Kidney (tissue), 14 donors: ENCODE results near the gene ERCC2. TPM values are rescaled to one million over a fixed set of nuclear protein-coding genes. Genes with fewer than 3 reads are reported as not detected.

Experiments
- DNase-seq, 5 donors: peaks; one replicate each; pipeline ENCODE4 v3.0.0-alpha.2; 2013 to 2020
- FAIRE-seq: peaks from 2 replicates; lab custom pipeline; 2012; peaks lifted over from hg19 to GRCh38; lab: Jason Lieb, UNC
- H3K27ac ChIP-seq, 2 donors: one replicate each; pipeline ENCODE4 v1.7.0; 2013; ENCODE audit warnings: low read depth in 2 of 2, low read length in 2 of 2, inconsistent platforms in 1 of 2
- H3K27me3 ChIP-seq: one replicate; pipeline ENCODE4 v1.7.1; 2013; ENCODE audit warnings: low read length, inconsistent platforms; ENCODE audit not compliant: control insufficient read depth, insufficient read depth
- H3K36me3 ChIP-seq, 3 donors: one replicate each; pipeline versions ENCODE4 v1.7.0 to v1.7.1; 2013; ENCODE audit warnings: low read length in 3 of 3, control low read depth in 1 of 3, inconsistent platforms in 1 of 3; ENCODE audit not compliant: insufficient read depth in 3 of 3, control insufficient read depth in 2 of 3
- H3K4me1 ChIP-seq, 3 donors: one replicate each; pipeline versions ENCODE4 v1.7.0 to v1.7.1; 2013; ENCODE audit warnings: low read length in 3 of 3, inconsistent platforms in 1 of 3, low read depth in 1 of 3; ENCODE audit not compliant: control insufficient read depth in 2 of 3, insufficient read depth in 2 of 3
- H3K4me3 ChIP-seq, 3 donors: one replicate each; pipeline versions ENCODE4 v1.7.0 to v1.8.1; 2013; ENCODE audit warnings: low read length in 3 of 3, control low read depth in 1 of 3, inconsistent platforms in 1 of 3
- H3K9ac ChIP-seq, 3 donors: one replicate each; pipeline versions ENCODE4 v1.7.0 to v1.7.1; 2013; ENCODE audit warnings: low read length in 3 of 3, control low read depth in 1 of 3, inconsistent platforms in 1 of 3
- H3K9me3 ChIP-seq, 3 donors: one replicate each; pipeline versions ENCODE4 v1.7.0 to v1.7.1; 2013; ENCODE audit warnings: low read length in 3 of 3, control low read depth in 1 of 3, inconsistent platforms in 1 of 3; ENCODE audit not compliant: control insufficient read depth in 2 of 3, insufficient read depth in 1 of 3
- CTCF ChIP-seq: IDR thresholded peaks from 3 replicates; pipeline ENCODE4 v1.5.1; 2012; ENCODE audit warnings: mild to moderate bottlenecking, moderate library complexity, borderline replicate concordance; ENCODE audit not compliant: insufficient read depth; ENCODE audit errors: extremely low read depth
- intact Hi-C: fragments of 100-400 bp; cut with DNase I; formaldehyde crosslinking; loops from one replicate; pipeline ENCODE4 v1.11.1; 2022
- polyA plus RNA-seq: library from polyadenylated mRNA; stranded (reverse); fragments of 350-450 nt; fragmentation: Illumina TruSeq; extraction: RNeasy Lipid Tissue Mini Kit (QIAGEN cat#74804); gene quantifications from one replicate; pipeline ENCODE4 v1.2.3, GENCODE V29; 2014; ENCODE audit warnings: low read depth, low replicate concordance; ENCODE audit not compliant: insufficient read depth
- total RNA-seq: library from RNA; stranded (reverse); fragmentation: NEBNext Ultra II Directional; extraction: Animal tissue kit (Norgen Biotek cat#: 25700); gene quantifications from one replicate; pipeline ENCODE4 v1.2.1, GENCODE V29; 2021
- donor health status: control.
- donor health status: control.
- donor health status: control.
- donor health status: control.
- donor health status: control.
- donor health status: DM: yes; HTN: yes; CAD: no.
- donor health status: Normal renal cell carcinoma (clear cell type).

ERCC2 gene
- total and polyA plus RNA-seq, 2 donors from 2014 or later = 16.7 to 19.0 TPM

GRCh38 chr19:45385392-45386221, 15.2 kb upstream of the ERCC2 start:
- TF ChIP-seq CTCF = no peak
- Histone ChIP-seq H3K4me1 (peaks cover 0 to 3% (median 0%) of the 10 kb centered on the region in 3 donors), H3K9me3 (no peaks in the 10 kb centered on the region), H3K4me3 (no peak overlapping the region), H3K27ac (no peak overlapping the region), H3K36me3 (no peaks in the 10 kb centered on the region), H3K9ac (no peak overlapping the region), H3K27me3 (peaks cover 15% of the 10 kb centered on the region)
- no peak for FAIRE-seq
- no peak for DNase-seq
- intact Hi-C loops = no loop called here

GRCh38 chr19:45382426-45382825, 12.1 kb upstream of the ERCC2 start:
- FAIRE-seq (no peak), DNase-seq (no peak)
- Histone ChIP-seq H3K4me1 (peaks cover 0 to 3% (median 0%) of the 10 kb centered on the region in 3 donors), H3K27me3 (peaks cover 15% of the 10 kb centered on the region), H3K4me3 (no peak overlapping the region), H3K27ac (no peak overlapping the region), H3K9ac (no peak overlapping the region), H3K9me3 (no peaks in the 10 kb centered on the region), H3K36me3 (no peaks in the 10 kb centered on the region)
- TF ChIP-seq CTCF = no peak
- intact Hi-C loops = no loop called here

GRCh38 chr19:45380107-45380506, 9.7 kb upstream of the ERCC2 start:
- DNase-seq (no peak), FAIRE-seq (no peak)
- Histone ChIP-seq H3K27me3 (peaks cover 4% of the 10 kb centered on the region), H3K9ac (no peak overlapping the region), H3K9me3 (no peaks in the 10 kb centered on the region), H3K4me1 (no peaks in the 10 kb centered on the region), H3K4me3 (no peak overlapping the region), H3K27ac (no peak overlapping the region), H3K36me3 (no peaks in the 10 kb centered on the region)
- no peak for TF ChIP-seq CTCF
- intact Hi-C loops = no loop called here
